HG03039 (cell line): ENCODE data around the gene UROC1.

Experiments
- ATAC-seq: cut with Tn5 transposase; IDR thresholded peaks from one replicate; pipeline ENCODE4 v1.9.1; 2021; ENCODE audit warnings: mild to moderate bottlenecking, moderate library complexity; ENCODE audit not compliant: unreplicated experiment

Gene UROC1

GRCh38 chr3:126517291-126517951 lies at the start of gene UROC1:
Gene UROC1 (minus strand): TSS chr3:126517773. CDS start chr3:126517719, 54 bp downstream.
- ATAC-seq, result no peak

- ATAC-seq, result no peak
Observed at GRCh38 chr3:126562737-126563276, 45.2 kb upstream of the UROC1 start.

- ATAC-seq, result no peak
Observed at GRCh38 chr3:126558336-126559071, 40.9 kb upstream of the UROC1 start, which contains the start of gene C3orf22. Gene C3orf22 (minus strand): TSS chr3:126558932. CDS start chr3:126553390, 5,542 bp downstream.

GRCh38 chr3:126557761-126558160 lies 40.2 kb upstream of the UROC1 start:
- ATAC-seq, result no peak

GRCh38 chr3:126557415-126557745 lies 39.8 kb upstream of the UROC1 start:
- ATAC-seq, result no peak

- no peak for ATAC-seq
Observed at GRCh38 chr3:126556637-126557414, 39.3 kb upstream of the UROC1 start.

GRCh38 chr3:126555795-126556636 lies 38.4 kb upstream of the UROC1 start:
- ATAC-seq, result no peak

GRCh38 chr3:126554560-126555525 lies 37.3 kb upstream of the UROC1 start:
- no peak for ATAC-seq

GRCh38 chr3:126553284-126554084 lies 35.9 kb upstream of the UROC1 start:
- ATAC-seq, result no peak

GRCh38 chr3:126552688-126553283 lies 35.2 kb upstream of the UROC1 start:
- ATAC-seq, result no peak

GRCh38 chr3:126551839-126552687 lies 34.5 kb upstream of the UROC1 start:
- ATAC-seq, result no peak

- ATAC-seq, result no peak
Observed at GRCh38 chr3:126551121-126551838, 33.7 kb upstream of the UROC1 start.

- no peak for ATAC-seq
Observed at GRCh38 chr3:126550488-126551051, 33.0 kb upstream of the UROC1 start.

GRCh38 chr3:126549861-126550487 lies 32.4 kb upstream of the UROC1 start:
- no peak for ATAC-seq

- ATAC-seq, result no peak
Observed at GRCh38 chr3:126548556-126549466, 31.2 kb upstream of the UROC1 start.
